ENCODE results near the gene BTG1.
A peak's percentile ranks its signal among the peaks of the same experiment; 100 is the strongest.

The BTG1 gene

GRCh38 chr12:92145731-92146496 is at the start of gene BTG1:
BTG1 (minus strand) TSS chr12:92145846; CDS start chr12:92145535, 311 bp downstream.
- peak; percentile 86 to 99 (median 98) for DNase-seq (ENCODE audit: low read depth in 3 of 3)

- DNase-seq (ENCODE audit: low read depth in 3 of 3) = no peak
Measured at GRCh38 chr12:92194561-92194960, 48.9 kb upstream of the BTG1 start.

GRCh38 chr12:92193846-92194245 is 48.2 kb upstream of the BTG1 start:
- no peak for DNase-seq (ENCODE audit: low read depth in 3 of 3)

DNA sequence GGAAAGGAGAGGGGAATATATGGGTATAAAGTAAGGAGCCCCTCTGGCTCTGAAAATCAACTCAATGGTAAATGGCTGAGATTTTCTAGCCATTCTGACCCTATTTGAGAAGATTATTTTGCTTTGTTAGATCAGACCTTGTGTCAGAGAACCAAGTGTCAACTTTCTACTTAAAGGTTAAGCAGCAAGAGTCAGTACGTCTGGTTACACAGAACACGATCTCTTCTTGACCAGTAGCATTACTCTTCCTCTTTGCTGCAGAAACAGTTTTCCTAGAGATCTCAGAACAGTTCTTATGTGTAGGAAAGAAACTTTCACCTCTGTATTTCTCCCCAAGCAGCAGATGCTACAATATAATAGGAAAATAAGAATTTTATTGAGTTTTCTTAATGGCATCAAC is 47.4 kb upstream of the BTG1 start:
- DNase-seq (ENCODE audit: low read depth in 3 of 3) = no peak

DNA sequence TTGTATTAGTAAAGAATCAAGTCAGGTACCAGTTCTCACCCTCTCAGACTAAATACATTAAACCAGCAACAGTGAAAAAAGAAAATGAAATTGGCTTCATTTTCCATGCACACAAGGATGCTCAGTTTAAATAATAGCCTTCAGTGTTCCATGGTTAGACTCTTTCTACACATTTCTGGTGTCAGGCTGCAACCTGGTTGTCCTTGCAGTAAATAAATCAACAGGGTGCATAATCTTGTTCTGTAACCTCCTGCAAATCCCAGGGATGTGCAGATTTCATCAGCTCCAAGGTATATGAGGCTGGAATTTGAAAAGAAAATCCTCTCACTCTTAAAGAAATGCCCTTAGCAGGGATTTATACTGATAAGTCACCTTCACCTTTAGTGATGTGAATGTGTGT is 46.7 kb upstream of the BTG1 start:
- DNase-seq (ENCODE audit: low read depth in 3 of 3) = no peak

- no peak for DNase-seq (ENCODE audit: low read depth in 3 of 3)
Measured at GRCh38 chr12:92191061-92191460, 45.4 kb upstream of the BTG1 start.

- no peak for DNase-seq (ENCODE audit: low read depth in 3 of 3)
Measured at GRCh38 chr12:92188517-92189188, 43.0 kb upstream of the BTG1 start.

GRCh38 chr12:92186038-92186470 is 40.4 kb upstream of the BTG1 start:
- no peak for DNase-seq (ENCODE audit: low read depth in 3 of 3)

GRCh38 chr12:92185052-92185451 is 39.4 kb upstream of the BTG1 start:
- DNase-seq (ENCODE audit: low read depth in 3 of 3) = no peak

DNA sequence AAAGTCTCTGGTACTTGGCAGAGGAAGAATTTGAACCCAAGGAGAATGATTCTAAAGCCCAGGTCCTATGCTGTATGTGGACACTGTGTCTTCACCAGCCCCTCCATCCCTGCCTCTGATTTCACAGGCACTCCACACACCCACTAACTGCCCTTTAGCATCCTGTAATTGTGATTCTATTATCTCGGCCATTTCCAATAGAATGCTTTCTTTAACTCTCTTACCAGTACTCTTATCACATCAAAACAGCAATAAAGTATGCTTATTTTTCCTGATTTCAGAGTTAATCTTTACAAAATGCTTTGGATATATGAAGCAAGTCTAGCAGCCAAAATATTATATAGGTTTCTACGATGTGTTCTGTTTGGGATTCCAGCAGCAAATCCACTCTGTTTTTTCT is 37.9 kb upstream of the BTG1 start:
- no peak for DNase-seq (ENCODE audit: low read depth in 3 of 3)

- DNase-seq (ENCODE audit: low read depth in 3 of 3) = no peak
Measured at GRCh38 chr12:92178340-92178739, 32.7 kb upstream of the BTG1 start.

DNA sequence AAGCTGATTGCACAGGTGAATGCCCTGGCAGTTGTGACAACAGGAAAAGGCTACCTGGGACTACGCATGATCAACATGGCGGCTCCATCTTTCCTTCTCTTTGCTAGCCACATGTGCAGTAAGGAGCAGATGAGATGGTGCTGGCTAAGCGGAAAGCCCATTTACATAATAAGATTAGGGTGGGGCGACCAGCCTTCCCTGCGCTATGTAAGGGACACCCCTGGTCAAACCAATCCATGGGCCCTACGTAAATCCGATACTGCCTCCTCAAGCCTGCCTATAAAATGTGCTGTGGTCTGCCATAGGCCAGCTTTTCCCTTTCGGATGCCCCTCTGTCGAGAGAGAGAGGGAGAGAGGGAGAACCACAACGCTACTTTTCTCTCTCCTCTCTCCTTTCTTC is 31.0 kb upstream of the BTG1 start:
- no peak for DNase-seq (ENCODE audit: low read depth in 3 of 3)

DNA sequence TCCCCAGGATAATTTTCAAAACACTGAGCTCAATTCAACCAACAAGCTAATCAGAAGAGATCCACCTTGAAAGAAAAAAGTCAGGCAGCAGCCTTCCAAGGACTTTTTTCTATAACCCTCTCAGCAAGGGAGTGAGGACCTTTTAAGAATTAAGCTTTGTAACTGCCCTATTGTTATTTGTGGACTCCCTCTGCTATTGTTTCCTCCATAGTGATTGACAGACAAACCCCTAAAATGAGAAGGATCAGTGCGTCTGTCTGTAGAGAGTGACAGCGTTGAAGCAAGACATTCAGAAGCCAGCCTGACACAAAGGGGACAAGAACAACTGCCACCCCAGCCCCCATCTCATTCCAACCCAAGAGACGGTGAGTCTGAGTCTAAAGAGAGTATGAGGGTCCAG is 30.3 kb upstream of the BTG1 start:
- DNase-seq (ENCODE audit: low read depth in 3 of 3) = no peak

DNA sequence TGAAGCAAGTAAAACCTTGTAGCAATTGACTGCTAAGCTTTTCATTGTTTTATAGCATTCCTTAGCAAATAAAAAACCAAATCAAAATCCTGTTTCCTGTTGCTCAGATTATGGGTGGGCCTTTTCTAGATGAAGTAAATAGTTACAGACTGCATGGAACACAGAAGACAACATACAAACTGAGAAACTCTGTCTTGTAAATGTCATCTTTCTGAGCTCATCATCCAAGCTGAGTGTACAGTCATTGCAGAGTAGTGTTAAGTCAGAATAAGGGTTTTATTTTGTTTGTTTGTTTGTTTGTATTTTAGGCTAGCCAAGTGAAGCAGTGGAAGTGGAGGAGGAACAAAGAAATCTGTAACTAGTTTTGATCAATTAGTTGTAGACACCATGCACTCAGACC is 24.4 kb upstream of the BTG1 start:
- DNase-seq (ENCODE audit: low read depth in 3 of 3) = no peak

GRCh38 chr12:92167075-92167474 is 21.4 kb upstream of the BTG1 start:
- no peak for DNase-seq (ENCODE audit: low read depth in 3 of 3)

DNA sequence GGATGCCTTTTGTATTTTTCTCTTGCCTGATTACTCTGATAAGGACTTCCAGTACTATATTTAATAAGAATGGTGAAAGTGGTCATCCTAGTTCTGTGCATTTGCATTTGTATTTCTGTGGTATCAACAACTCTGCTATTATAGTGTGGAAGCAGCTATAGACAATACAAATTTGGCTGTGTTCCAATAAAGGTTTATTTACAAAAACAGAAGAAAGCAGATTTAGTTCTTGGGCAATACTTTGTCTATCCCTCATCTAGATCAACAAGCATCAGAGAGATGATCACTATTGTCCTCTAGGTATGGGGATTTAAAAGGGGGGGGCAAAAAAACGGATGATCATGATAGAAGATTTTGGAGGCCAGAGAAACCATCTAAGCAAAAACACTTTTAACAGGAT is 19.1 kb upstream of the BTG1 start:
- DNase-seq (ENCODE audit: low read depth in 3 of 3) = no peak

- DNase-seq (ENCODE audit: low read depth in 3 of 3) = no peak
Measured at GRCh38 chr12:92162079-92162478, 16.4 kb upstream of the BTG1 start.

GRCh38 chr12:92158796-92159439 is 13.3 kb upstream of the BTG1 start:
- no peak for DNase-seq (ENCODE audit: low read depth in 3 of 3)

- no peak for DNase-seq (ENCODE audit: low read depth in 3 of 3)
Measured at GRCh38 chr12:92156704-92157395, 11.2 kb upstream of the BTG1 start.

DNA sequence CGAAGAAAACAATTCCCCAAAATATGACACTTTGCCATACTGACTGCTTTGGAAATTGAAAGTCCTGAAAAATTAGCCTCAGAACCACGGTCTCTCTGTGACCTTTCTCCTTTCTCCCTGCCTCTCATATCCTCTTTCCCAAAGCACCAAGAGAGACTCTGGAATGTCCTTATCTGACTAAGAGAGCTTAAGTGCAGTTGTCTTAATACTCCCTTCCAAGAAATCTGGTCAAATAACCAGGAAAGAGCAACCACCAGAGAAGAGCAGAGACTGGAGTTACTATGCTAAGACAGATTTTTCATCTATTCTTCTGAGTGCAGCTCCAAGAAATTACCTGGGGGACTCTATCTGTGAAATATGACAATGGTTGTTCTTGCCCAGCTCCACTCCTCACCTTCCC is 10.5 kb upstream of the BTG1 start:
- no peak for DNase-seq (ENCODE audit: low read depth in 3 of 3)

GRCh38 chr12:92155733-92156132 is 10.1 kb upstream of the BTG1 start:
- no peak for DNase-seq (ENCODE audit: low read depth in 3 of 3)

- no peak for DNase-seq (ENCODE audit: low read depth in 3 of 3)
Measured at GRCh38 chr12:92151916-92152315, 6.3 kb upstream of the BTG1 start.
